Lower leg skin (tissue), 4 donors: Measurements from ENCODE around the gene STRIP1. TPM values are rescaled to one million over a fixed set of nuclear protein-coding genes. Genes with fewer than 3 reads are reported as not detected.

Source experiments
- DNase-seq, 2 donors: peaks; one replicate each; pipeline ENCODE4 v3.0.0-alpha.2; 2019; ENCODE audit warnings: low spot score in 2 of 2
- H3K4me3 ChIP-seq: fragments of 200-600 bp; sonication (generic); 2 replicates; pipeline ENCODE4 v1.5.1; 2017; ENCODE audit warnings: mild to moderate bottlenecking, low read depth; ENCODE audit not compliant: poor library complexity, severe bottlenecking
- CTCF ChIP-seq, 3 donors: fragments of 450-650 bp; IDR thresholded peaks; one replicate each; pipeline ENCODE4 v1.5.1; 2016; ENCODE audit warnings: antibody characterized with exemption in 3 of 3, mild to moderate bottlenecking in 3 of 3, moderate library complexity in 2 of 3
- POLR2A ChIP-seq, 2 donors: fragments of 450-650 bp; IDR thresholded peaks; one replicate each; pipeline ENCODE4 v1.6.1; 2016 to 2017; ENCODE audit warnings: antibody characterized with exemption in 2 of 2, mild to moderate bottlenecking in 1 of 2, moderate library complexity in 1 of 2
- WGBS, 2 donors: methylation state at CpG; one replicate each; pipeline ENCODE4 v1.1.5; 2018; 5-methylcytosine and 5-hydroxymethylcytosine counted together
- intact Hi-C: fragments of 100-400 bp; cut with DNase I; formaldehyde crosslinking; loops from one replicate; pipeline ENCODE4 v1.15.0; 2023; ENCODE audit warnings: low total_unique reads
- total RNA-seq, 4 donors: library from RNA; depleted of rRNA; stranded (reverse); fragments of >200 nt; gene quantifications; one replicate each; pipeline ENCODE4 v1.1.0, GENCODE V29; 2016

STRIP1 gene
- total RNA-seq, 4 donors from 2014 or later = 45.0 to 64.1 (median 50.9) TPM

- no peak overlapping the region for H3K4me3 ChIP-seq
- DNase-seq = no peak
- TF ChIP-seq POLR2A (IDR thresholded peaks at IDR 0.05) = no peak
- 86 to 95% methylated on average over 6 of the region's 6 CpGs for WGBS, 2 donors
- intact Hi-C loops = no loop called here
Observed at GRCh38 chr1:110059133-110059863, 24.9 kb downstream of the STRIP1 start.

DNA sequence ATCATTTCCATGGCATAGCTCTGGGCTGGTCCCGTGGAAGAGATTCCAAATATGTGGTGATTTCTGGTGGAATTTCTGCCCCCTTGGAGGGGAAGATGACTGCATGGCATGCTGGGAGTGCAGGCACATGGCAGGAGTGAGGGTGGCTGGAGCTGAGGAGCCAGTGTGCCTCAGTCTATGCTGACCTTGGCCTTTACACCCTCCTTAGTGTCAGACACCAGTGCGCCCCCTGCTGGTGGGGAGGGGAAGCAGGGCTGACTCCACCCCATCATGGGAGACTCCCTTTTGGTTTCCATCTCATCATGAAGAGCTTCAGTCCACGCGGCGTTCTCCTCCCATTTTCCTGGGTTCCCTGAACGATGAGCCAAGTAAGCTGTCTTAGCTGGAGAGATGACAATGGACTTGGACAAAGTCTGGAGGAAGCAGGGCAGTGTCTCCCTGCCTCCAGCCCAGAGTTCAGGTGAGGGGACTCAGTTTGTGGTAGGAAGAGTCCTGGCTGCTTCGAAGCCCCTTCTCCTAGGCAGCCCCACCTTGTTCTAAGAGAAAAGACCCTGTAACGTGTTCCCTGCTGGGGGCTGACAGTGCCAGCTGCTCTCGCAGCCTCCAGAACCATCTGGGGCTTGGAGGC lies 25.7 kb downstream of the STRIP1 start:
- WGBS, 2 donors = 85 to 91% methylated on average over 9 of the region's 9 CpGs
- intact Hi-C loops = no loop called here
- TF ChIP-seq POLR2A (IDR thresholded peaks at IDR 0.05) (no peak), CTCF (IDR thresholded peaks at IDR 0.05) (no peak)
- H3K4me3 ChIP-seq = no peak overlapping the region
- no peak for DNase-seq

GRCh38 chr1:110060662-110061060 lies 26.2 kb downstream of the STRIP1 start:
- no peak for DNase-seq
- TF ChIP-seq POLR2A (IDR thresholded peaks at IDR 0.05) (no peak), CTCF (IDR thresholded peaks at IDR 0.05) (no peak)
- intact Hi-C loops = no loop called here
- H3K4me3 ChIP-seq = no peak overlapping the region
- 93 to 96% methylated on average over 7 of the region's 7 CpGs for WGBS, 2 donors

DNA sequence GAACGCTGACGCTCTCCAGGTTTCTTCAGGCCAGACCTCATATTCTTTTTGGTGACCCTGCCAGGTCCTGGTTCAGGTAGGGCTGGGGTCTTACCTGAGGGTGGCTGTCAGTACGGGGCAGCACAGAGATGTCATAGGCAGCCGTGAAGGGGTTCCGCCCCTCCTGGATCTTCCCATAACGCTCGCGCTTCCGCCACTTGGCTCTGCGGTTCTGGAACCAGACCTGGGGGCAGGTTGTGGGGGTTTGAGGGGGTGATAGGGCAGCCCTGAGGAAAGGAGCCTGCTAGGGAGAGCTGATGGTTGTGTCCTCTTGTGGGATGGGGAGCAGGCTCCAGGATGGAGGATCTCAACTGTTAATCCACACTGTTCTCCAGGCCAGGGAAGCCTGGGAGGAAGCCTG lies 26.9 kb downstream of the STRIP1 start:
- 96 to 98% methylated on average over 10 of the region's 10 CpGs for WGBS, 2 donors
- no peak for TF ChIP-seq CTCF (IDR thresholded peaks at IDR 0.05)
- no peak for TF ChIP-seq POLR2A (IDR thresholded peaks at IDR 0.05)
- H3K4me3 ChIP-seq = no peak overlapping the region
- no peak for DNase-seq
- intact Hi-C loops = no loop called here

DNA sequence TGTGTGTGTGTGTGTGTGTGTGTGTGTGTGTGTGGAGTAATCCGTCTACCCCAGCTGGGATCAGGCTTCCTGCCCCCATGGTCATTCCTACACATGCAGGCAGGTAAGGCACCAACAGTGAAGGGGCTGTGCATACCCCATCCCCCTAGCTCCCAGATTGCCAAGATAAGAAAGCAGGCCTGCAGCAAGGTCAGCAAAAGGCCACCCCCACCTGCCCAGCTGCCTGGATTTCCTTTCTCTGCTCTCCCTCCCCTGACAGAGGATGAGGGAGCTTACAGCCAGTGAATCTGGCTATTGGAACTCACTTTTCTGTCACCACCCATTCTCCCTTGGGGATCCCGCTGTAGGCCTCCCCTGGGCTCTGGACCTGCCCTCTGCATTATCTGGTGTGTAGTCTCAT lies 28.2 kb downstream of the STRIP1 start:
- intact Hi-C loops = no loop called here
- TF ChIP-seq POLR2A (IDR thresholded peaks at IDR 0.05) (no peak), CTCF (IDR thresholded peaks at IDR 0.05) (no peak)
- no peak for DNase-seq
- WGBS, 2 donors = 86 to 97% methylated on average over 2 of the region's 2 CpGs
- no peak overlapping the region for H3K4me3 ChIP-seq

DNA sequence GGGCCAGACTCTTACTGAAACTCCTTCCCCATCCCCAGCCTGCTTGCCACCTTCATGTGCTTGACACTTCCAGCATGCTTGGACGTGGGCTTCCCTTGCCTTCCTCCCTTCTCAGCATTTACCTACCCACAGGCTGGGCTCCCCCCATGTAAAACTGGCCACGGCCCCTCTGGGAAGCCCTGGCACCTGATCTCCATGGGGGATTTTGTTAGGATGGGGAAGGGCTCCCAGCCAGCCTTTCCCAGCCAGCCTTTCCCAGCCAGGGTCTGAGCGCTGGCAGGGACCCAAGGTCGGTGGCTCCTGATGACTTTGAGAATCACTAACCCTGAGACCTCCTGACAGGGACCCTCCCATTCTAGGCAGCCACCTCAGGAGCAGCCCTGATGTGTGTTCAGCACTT lies 29.4 kb downstream of the STRIP1 start:
- no peak for TF ChIP-seq CTCF (IDR thresholded peaks at IDR 0.05)
- no peak for DNase-seq
- no peak overlapping the region for H3K4me3 ChIP-seq
- intact Hi-C loops = no loop called here
- WGBS, 2 donors = 37 to 53% methylated on average over 4 of the region's 4 CpGs
